Testis (tissue), 2 donors: ENCODE measurements around the gene MAGI2.

Experiments
- POLR2A ChIP-seq: fragments of 450-650 bp; IDR thresholded peaks from one replicate; pipeline ENCODE4 v1.6.1; 2017; ENCODE audit warnings: antibody characterized with exemption, mild to moderate bottlenecking, moderate library complexity
- TF ChIP-seq, protein P1 (sequence below), 3 experiments: fragments of 450-650 bp in 2 of 3; fragments of 200-600 bp in 1 of 3; sonication (generic) in 1 of 3; IDR thresholded peaks; one replicate each; pipeline ENCODE4 v1.5.1; 2016 to 2019; ENCODE audit warnings: antibody characterized with exemption in 3 of 3, mild to moderate bottlenecking in 2 of 3, moderate library complexity in 1 of 3

DNA sequence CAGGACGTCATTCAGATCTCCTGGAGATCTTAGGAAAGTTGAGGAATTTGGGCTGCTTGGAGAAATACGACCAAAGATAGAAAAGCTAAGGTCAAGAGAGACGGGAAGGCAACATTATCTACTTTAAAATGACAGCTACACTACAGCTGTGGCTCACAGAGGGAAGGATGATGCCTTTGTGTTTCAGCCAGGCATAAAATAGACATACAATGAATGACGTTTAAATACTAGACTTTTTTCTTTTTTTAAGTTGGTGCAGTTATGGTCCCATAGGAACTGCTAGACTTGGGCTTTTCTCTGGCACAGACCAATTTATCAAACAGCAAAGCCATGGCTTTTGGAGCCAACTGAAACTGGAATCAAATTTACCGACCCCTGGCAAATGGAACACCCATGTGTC lies 164.8 kb downstream of the MAGI2 start:
- TF ChIP-seq, protein P1, sequence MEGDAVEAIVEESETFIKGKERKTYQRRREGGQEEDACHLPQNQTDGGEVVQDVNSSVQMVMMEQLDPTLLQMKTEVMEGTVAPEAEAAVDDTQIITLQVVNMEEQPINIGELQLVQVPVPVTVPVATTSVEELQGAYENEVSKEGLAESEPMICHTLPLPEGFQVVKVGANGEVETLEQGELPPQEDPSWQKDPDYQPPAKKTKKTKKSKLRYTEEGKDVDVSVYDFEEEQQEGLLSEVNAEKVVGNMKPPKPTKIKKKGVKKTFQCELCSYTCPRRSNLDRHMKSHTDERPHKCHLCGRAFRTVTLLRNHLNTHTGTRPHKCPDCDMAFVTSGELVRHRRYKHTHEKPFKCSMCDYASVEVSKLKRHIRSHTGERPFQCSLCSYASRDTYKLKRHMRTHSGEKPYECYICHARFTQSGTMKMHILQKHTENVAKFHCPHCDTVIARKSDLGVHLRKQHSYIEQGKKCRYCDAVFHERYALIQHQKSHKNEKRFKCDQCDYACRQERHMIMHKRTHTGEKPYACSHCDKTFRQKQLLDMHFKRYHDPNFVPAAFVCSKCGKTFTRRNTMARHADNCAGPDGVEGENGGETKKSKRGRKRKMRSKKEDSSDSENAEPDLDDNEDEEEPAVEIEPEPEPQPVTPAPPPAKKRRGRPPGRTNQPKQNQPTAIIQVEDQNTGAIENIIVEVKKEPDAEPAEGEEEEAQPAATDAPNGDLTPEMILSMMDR (IDR thresholded peaks at IDR 0.05), result no peak
- TF ChIP-seq POLR2A, result no peak
